HepG2 (cell line): ENCODE data around the gene CD180.

Experiments
- ATAD3A ChIP-seq: sonication (generic); formaldehyde crosslinking; IDR thresholded peaks from 2 replicates; pipeline ENCODE4 v1.4.0; 2020; ENCODE audit warnings: missing genetic modification reagents
- CHD2 ChIP-seq: IDR thresholded peaks from 2 replicates; pipeline ENCODE4 v1.6.1; 2011; ENCODE audit warnings: low read depth, low read length, improper control_type of control experiment
- MTA1 ChIP-seq: sonication (generic); formaldehyde crosslinking; IDR thresholded peaks from 2 replicates; pipeline ENCODE4 v1.4.0; 2020; ENCODE audit warnings: missing genetic modification reagents, mild to moderate bottlenecking, borderline replicate concordance
- POLR2AphosphoS5 ChIP-seq: IDR thresholded peaks from 2 replicates; pipeline ENCODE4 v1.6.1; 2012; ENCODE audit warnings: low read depth, low read length
- SIX1 ChIP-seq: sonication (generic); formaldehyde crosslinking; IDR thresholded peaks from 2 replicates; pipeline ENCODE4 v1.4.0; 2020; ENCODE audit warnings: missing genetic modification reagents, borderline replicate concordance
- TAF15 ChIP-seq: fragments of 200-400 bp; formaldehyde crosslinking; IDR thresholded peaks from one replicate; pipeline ENCODE4 v1.6.1; 2018; ENCODE audit warnings: mild to moderate bottlenecking, low read depth, low read length; ENCODE audit not compliant: poor library complexity, severe bottlenecking
- TF ChIP-seq, protein P1 (sequence below): sonication (generic); formaldehyde crosslinking; IDR thresholded peaks from 2 replicates; pipeline ENCODE4 v1.5.0; 2020; ENCODE audit warnings: mild to moderate bottlenecking, missing genetic modification reagents, moderate library complexity

DNA sequence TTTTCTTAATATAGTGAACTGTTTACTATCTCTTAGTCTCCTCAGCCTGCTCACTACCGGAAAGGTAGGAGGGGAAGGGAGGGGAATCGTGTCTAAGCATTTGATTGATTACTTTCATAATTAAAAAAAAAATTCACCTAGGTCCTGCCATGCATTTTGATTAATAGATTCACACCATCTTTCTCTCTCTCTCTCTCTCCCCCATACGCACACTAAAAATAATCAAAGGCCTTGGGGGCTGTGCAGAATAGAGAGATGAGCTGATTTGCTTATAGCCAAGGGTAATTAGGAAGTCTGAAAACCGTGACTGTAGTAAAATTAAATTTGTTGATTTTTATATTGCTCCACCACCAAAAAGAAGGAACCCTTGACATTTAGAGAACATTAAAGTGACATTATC is 49.6 kb downstream of the CD180 start:
- TF ChIP-seq, protein P1, sequence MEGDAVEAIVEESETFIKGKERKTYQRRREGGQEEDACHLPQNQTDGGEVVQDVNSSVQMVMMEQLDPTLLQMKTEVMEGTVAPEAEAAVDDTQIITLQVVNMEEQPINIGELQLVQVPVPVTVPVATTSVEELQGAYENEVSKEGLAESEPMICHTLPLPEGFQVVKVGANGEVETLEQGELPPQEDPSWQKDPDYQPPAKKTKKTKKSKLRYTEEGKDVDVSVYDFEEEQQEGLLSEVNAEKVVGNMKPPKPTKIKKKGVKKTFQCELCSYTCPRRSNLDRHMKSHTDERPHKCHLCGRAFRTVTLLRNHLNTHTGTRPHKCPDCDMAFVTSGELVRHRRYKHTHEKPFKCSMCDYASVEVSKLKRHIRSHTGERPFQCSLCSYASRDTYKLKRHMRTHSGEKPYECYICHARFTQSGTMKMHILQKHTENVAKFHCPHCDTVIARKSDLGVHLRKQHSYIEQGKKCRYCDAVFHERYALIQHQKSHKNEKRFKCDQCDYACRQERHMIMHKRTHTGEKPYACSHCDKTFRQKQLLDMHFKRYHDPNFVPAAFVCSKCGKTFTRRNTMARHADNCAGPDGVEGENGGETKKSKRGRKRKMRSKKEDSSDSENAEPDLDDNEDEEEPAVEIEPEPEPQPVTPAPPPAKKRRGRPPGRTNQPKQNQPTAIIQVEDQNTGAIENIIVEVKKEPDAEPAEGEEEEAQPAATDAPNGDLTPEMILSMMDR (CRISPR knock-in tag): no peak
- TF ChIP-seq TAF15: no peak
- TF ChIP-seq ATAD3A (CRISPR knock-in tag): no peak
- TF ChIP-seq CHD2: no peak
- no peak for TF ChIP-seq SIX1 (CRISPR knock-in tag)
- no peak for TF ChIP-seq POLR2AphosphoS5
- TF ChIP-seq MTA1 (CRISPR knock-in tag): no peak
